Endodermal cell (in vitro differentiated cells): Measurements from ENCODE around the gene SLCO2A1. TPM values are rescaled to one million over a fixed set of nuclear protein-coding genes. Genes with fewer than 3 reads are reported as not detected.

Source experiments
- DNase-seq: peaks from one replicate; pipeline ENCODE4 v3.0.0-alpha.2; 2017
- H3K27ac ChIP-seq: 2 replicates; pipeline ENCODE4 v1.5.1; 2013; ENCODE audit warnings: mild to moderate bottlenecking, low read depth, low read length, moderate library complexity
- H3K27me3 ChIP-seq: 2 replicates; pipeline ENCODE4 v1.6.1; 2013; ENCODE audit warnings: mild to moderate bottlenecking, low read length, moderate library complexity; ENCODE audit not compliant: insufficient read depth, control insufficient read depth, poor library complexity, severe bottlenecking
- H3K36me3 ChIP-seq: 2 replicates; pipeline ENCODE4 v1.7.0; 2013; ENCODE audit warnings: mild to moderate bottlenecking, low read length, moderate library complexity; ENCODE audit not compliant: control insufficient read depth, insufficient read depth
- H3K4me1 ChIP-seq: one replicate; pipeline ENCODE4 v1.7.0; 2013; ENCODE audit warnings: low read length; ENCODE audit not compliant: control insufficient read depth, insufficient read depth
- H3K4me3 ChIP-seq: 2 replicates; pipeline ENCODE4 v1.5.1; 2013; ENCODE audit warnings: mild to moderate bottlenecking, low read length, moderate library complexity
- H3K9ac ChIP-seq: 2 replicates; pipeline ENCODE4 v1.6.1; 2013; ENCODE audit warnings: mild to moderate bottlenecking, low read length, moderate library complexity; ENCODE audit not compliant: poor library complexity, severe bottlenecking; ENCODE audit errors: extremely low read depth
- H3K9me3 ChIP-seq: 2 replicates; pipeline ENCODE4 v1.6.1; 2013; ENCODE audit warnings: mild to moderate bottlenecking, low read length, moderate library complexity; ENCODE audit not compliant: control insufficient read depth
- H3K27ac Mint-ChIP-seq: 2 replicates; pipeline ENCODE4 v1.8.0; 2020; ENCODE audit warnings: mixed read lengths
- H3K27me3 Mint-ChIP-seq: 2 replicates; pipeline ENCODE4 v1.8.0; 2021; ENCODE audit warnings: mild to moderate bottlenecking, mixed read lengths; ENCODE audit not compliant: insufficient read depth
- H3K36me3 Mint-ChIP-seq: 2 replicates; pipeline ENCODE4 v1.8.0; 2020; ENCODE audit warnings: low read depth, mixed read lengths
- H3K4me1 Mint-ChIP-seq: 2 replicates; pipeline ENCODE4 v1.8.0; 2020; ENCODE audit warnings: mixed read lengths
- H3K4me3 Mint-ChIP-seq: 2 replicates; pipeline ENCODE4 v1.8.0; 2020; ENCODE audit warnings: mild to moderate bottlenecking, moderate library complexity, mixed read lengths
- H3K9me3 Mint-ChIP-seq: 2 replicates; pipeline ENCODE4 v1.8.0; 2020; ENCODE audit warnings: mild to moderate bottlenecking, mixed read lengths
- CTCF ChIP-seq: fragments of 200-600 bp; sonication (generic); conservative IDR thresholded peaks from 2 replicates; pipeline ENCODE4 v1.5.0; 2021; ENCODE audit warnings: antibody characterized with exemption, mild to moderate bottlenecking
- WGBS, 2 experiments: methylation state at CpG; one replicate each; pipeline versions ENCODE4 v1.1.5 to v1.1.7; 2013; ENCODE audit warnings: missing lambda C conversion rate in 2 of 2, mixed read lengths in 1 of 2; ENCODE audit not compliant: insufficient coverage in 1 of 2, insufficient read length in 1 of 2; 5-methylcytosine and 5-hydroxymethylcytosine counted together
- total RNA-seq, 2 donors: library from RNA; stranded (reverse); fragmentation: NEBNext Ultra II Directional in 1 of 2; extraction: Animal tissue kit (Norgen Biotek cat#: 25700) in 1 of 2; gene quantifications; 2 replicates in 1 of 2; 3 replicates in 1 of 2; pipeline ENCODE4 v1.2.1, GENCODE V29; 2021

Gene SLCO2A1
- total RNA-seq, 2 donors from 2014 or later, result 126 to 134 TPM

GRCh38 chr3:134060561-134061385 lies 31.0 kb upstream of the SLCO2A1 start:
- peaks cover 11% of the 10 kb centered on the region for H3K4me1 ChIP-seq
- TF ChIP-seq CTCF, result no peak
- H3K27ac Mint-ChIP-seq, result no peak overlapping the region
- H3K27me3 ChIP-seq, result no peaks in the 10 kb centered on the region
- H3K4me1 Mint-ChIP-seq, result peaks cover 35% of the 10 kb centered on the region
- no peak overlapping the region for H3K4me3 ChIP-seq
- no peaks in the 10 kb centered on the region for H3K36me3 Mint-ChIP-seq
- no peaks in the 10 kb centered on the region for H3K9me3 ChIP-seq
- no peak overlapping the region for H3K4me3 Mint-ChIP-seq
- peak; percentile 33 for DNase-seq
- peaks cover 18% of the 10 kb centered on the region for H3K27me3 Mint-ChIP-seq
- no peaks in the 10 kb centered on the region for H3K36me3 ChIP-seq
- no peaks in the 10 kb centered on the region for H3K9me3 Mint-ChIP-seq
- no peak overlapping the region for H3K9ac ChIP-seq
- H3K27ac ChIP-seq, result no peak overlapping the region
- WGBS, 2 experiments, result 83 to 90% methylated on average over 8 to 10 of the region's 10 CpGs

GRCh38 chr3:134059671-134060560 lies 30.2 kb upstream of the SLCO2A1 start:
- Histone ChIP-seq H3K27ac (no peak overlapping the region), H3K4me1 (peaks cover 11% of the 10 kb centered on the region), H3K36me3 (no peaks in the 10 kb centered on the region), H3K9ac (no peak overlapping the region), H3K4me3 (no peak overlapping the region), H3K9me3 (no peaks in the 10 kb centered on the region), H3K27me3 (no peaks in the 10 kb centered on the region)
- H3K27me3 Mint-ChIP-seq, result peaks cover 14% of the 10 kb centered on the region
- H3K4me1 Mint-ChIP-seq, result peaks cover 35% of the 10 kb centered on the region
- no peaks in the 10 kb centered on the region for H3K9me3 Mint-ChIP-seq
- H3K36me3 Mint-ChIP-seq, result no peaks in the 10 kb centered on the region
- TF ChIP-seq CTCF, result no peak
- H3K4me3 Mint-ChIP-seq, result no peak overlapping the region
- peak; percentile 37 for DNase-seq
- H3K27ac Mint-ChIP-seq, result no peak overlapping the region
- WGBS, 2 experiments, result 78 to 85% methylated on average over 7 to 9 of the region's 9 CpGs

- H3K4me1 ChIP-seq, result peaks cover 11% of the 10 kb centered on the region
- no peak for TF ChIP-seq CTCF
- Mint-ChIP-seq H3K27ac (no peak overlapping the region), H3K36me3 (no peaks in the 10 kb centered on the region), H3K27me3 (peaks cover 14% of the 10 kb centered on the region), H3K4me3 (no peak overlapping the region), H3K9me3 (no peaks in the 10 kb centered on the region), H3K4me1 (peaks cover 35% of the 10 kb centered on the region)
- no peak overlapping the region for H3K27ac ChIP-seq
- no peaks in the 10 kb centered on the region for H3K27me3 ChIP-seq
- DNase-seq, result peak; percentile 26
- H3K36me3 ChIP-seq, result no peaks in the 10 kb centered on the region
- H3K9me3 ChIP-seq, result no peaks in the 10 kb centered on the region
- WGBS, 2 experiments, result 90 to 100% methylated on average over 2 to 3 of the region's 3 CpGs
- no peak overlapping the region for H3K4me3 ChIP-seq
- no peak overlapping the region for H3K9ac ChIP-seq
Observed at GRCh38 chr3:134059035-134059601, 29.4 kb upstream of the SLCO2A1 start.
